GM21390 (cell line): ENCODE data around the gene AFDN.

Experiments
- ATAC-seq: cut with Tn5 transposase; IDR thresholded peaks from one replicate; pipeline ENCODE4 v1.9.1; 2021; ENCODE audit not compliant: unreplicated experiment

Gene AFDN

GRCh38 chr6:167826896-167827582 is at the start of gene AFDN:
AFDN (plus strand) TSS chr6:167826911; CDS start chr6:167827133, 222 bp downstream.
- ATAC-seq, result peak; percentile 36

- ATAC-seq, result no peak
These were observed 48.1 kb upstream of the AFDN start for GRCh38 chr6:167778497-167779128.

GRCh38 chr6:167779129-167779992 is 47.4 kb upstream of the AFDN start:
- ATAC-seq, result no peak

GRCh38 chr6:167779993-167780655 is 46.6 kb upstream of the AFDN start:
- ATAC-seq, result no peak

- ATAC-seq, result no peak
These were observed 45.5 kb upstream of the AFDN start for GRCh38 chr6:167781066-167781767.

- ATAC-seq, result no peak
These were observed 44.8 kb upstream of the AFDN start for GRCh38 chr6:167781868-167782267.

- ATAC-seq, result no peak
These were observed 43.8 kb upstream of the AFDN start for GRCh38 chr6:167782698-167783517.

- no peak for ATAC-seq
These were observed 39.6 kb upstream of the AFDN start for GRCh38 chr6:167786853-167787675.

- ATAC-seq, result no peak
These were observed 38.7 kb upstream of the AFDN start for GRCh38 chr6:167787896-167788562.

- no peak for ATAC-seq
These were observed 38.2 kb upstream of the AFDN start for GRCh38 chr6:167788563-167788903.

GRCh38 chr6:167789358-167789757 is 37.4 kb upstream of the AFDN start:
- no peak for ATAC-seq

GRCh38 chr6:167791091-167791779 is 35.5 kb upstream of the AFDN start:
- ATAC-seq, result no peak

- no peak for ATAC-seq
These were observed 34.8 kb upstream of the AFDN start for GRCh38 chr6:167791780-167792478.

GRCh38 chr6:167793421-167793820 is 33.3 kb upstream of the AFDN start:
- no peak for ATAC-seq

GRCh38 chr6:167794161-167795157 is 32.3 kb upstream of the AFDN start:
- ATAC-seq, result no peak

GRCh38 chr6:167795321-167795811 is 31.3 kb upstream of the AFDN start:
- ATAC-seq, result no peak
